ENCODE measurements around the gene TMEM217.
"Not testable (repeated sequence)": the region's sequence is repeated elsewhere in the genome, so short reads cannot be mapped to it uniquely, and the experiment has no call there.

The TMEM217 gene

GRCh38 chr6:37202788-37203491 lies 55.0 kb downstream of the TMEM217 start:
- H3K9me3 Mint-ChIP-seq: no peaks in the 10 kb centered on the region
- no peaks in the 10 kb centered on the region for H3K27me3 Mint-ChIP-seq (ENCODE audit: low read depth)
- H3K27ac Mint-ChIP-seq: peak overlapping the region in 1 of 3 experiments; percentile 31
- H3K4me1 Mint-ChIP-seq: peaks cover 22% of the 10 kb centered on the region
- no peaks in the 10 kb centered on the region for H3K36me3 Mint-ChIP-seq (ENCODE audit: low read depth)
- H3K4me3 Mint-ChIP-seq: no peak overlapping the region
- no peak for TF ChIP-seq CTCF (IDR thresholded peaks at IDR 0.05; ENCODE audit: unreplicated experiment in 3 of 3)

GRCh38 chr6:37201726-37202125 lies 56.2 kb downstream of the TMEM217 start:
- peaks cover 22% of the 10 kb centered on the region for H3K4me1 Mint-ChIP-seq
- no peaks in the 10 kb centered on the region for H3K9me3 Mint-ChIP-seq
- H3K36me3 Mint-ChIP-seq (ENCODE audit: low read depth): no peaks in the 10 kb centered on the region
- H3K27ac Mint-ChIP-seq: no peak overlapping the region
- no peak for TF ChIP-seq CTCF (IDR thresholded peaks at IDR 0.05; ENCODE audit: unreplicated experiment in 3 of 3)
- no peaks in the 10 kb centered on the region for H3K27me3 Mint-ChIP-seq (ENCODE audit: low read depth)
- no peak overlapping the region for H3K4me3 Mint-ChIP-seq

- peaks cover 3% of the 10 kb centered on the region for H3K9me3 Mint-ChIP-seq
Measured at GRCh38 chr6:37200085-37200484, 57.9 kb downstream of the TMEM217 start.

GRCh38 chr6:37196451-37196850 lies 61.5 kb downstream of the TMEM217 start:
- not testable (repeated sequence) for H3K27me3 Mint-ChIP-seq (ENCODE audit: low read depth); H3K27ac Mint-ChIP-seq; H3K9me3 Mint-ChIP-seq; H3K4me1 Mint-ChIP-seq; H3K4me3 Mint-ChIP-seq; H3K36me3 Mint-ChIP-seq (ENCODE audit: low read depth)

More at GRCh38 chr6:37200085-37200484, 57.9 kb downstream of the TMEM217 start:
- no peak overlapping the region for H3K27ac Mint-ChIP-seq
- no peak overlapping the region for H3K4me3 Mint-ChIP-seq
- no peak for TF ChIP-seq CTCF (IDR thresholded peaks at IDR 0.05; ENCODE audit: unreplicated experiment in 3 of 3)
- H3K4me1 Mint-ChIP-seq: peaks cover 22% of the 10 kb centered on the region
- no peaks in the 10 kb centered on the region for H3K27me3 Mint-ChIP-seq (ENCODE audit: low read depth)
- no peaks in the 10 kb centered on the region for H3K36me3 Mint-ChIP-seq (ENCODE audit: low read depth)

GRCh38 chr6:37194886-37195285 lies 63.1 kb downstream of the TMEM217 start:
- not testable (repeated sequence) for H3K27ac Mint-ChIP-seq; H3K36me3 Mint-ChIP-seq (ENCODE audit: low read depth); H3K4me3 Mint-ChIP-seq; H3K9me3 Mint-ChIP-seq; H3K4me1 Mint-ChIP-seq; H3K27me3 Mint-ChIP-seq (ENCODE audit: low read depth)

- Mint-ChIP-seq H3K27me3 (ENCODE audit: low read depth) (no peaks in the 10 kb centered on the region), H3K9me3 (peaks cover 6% of the 10 kb centered on the region)
Measured at GRCh38 chr6:37192666-37193065, 65.3 kb downstream of the TMEM217 start.

More at GRCh38 chr6:37192666-37193065, 65.3 kb downstream of the TMEM217 start:
- TF ChIP-seq CTCF (IDR thresholded peaks at IDR 0.05; ENCODE audit: unreplicated experiment in 3 of 3): no peak
- no peak overlapping the region for H3K4me3 Mint-ChIP-seq
- peaks cover 5% of the 10 kb centered on the region for H3K4me1 Mint-ChIP-seq
- no peaks in the 10 kb centered on the region for H3K36me3 Mint-ChIP-seq (ENCODE audit: low read depth)
- no peak overlapping the region for H3K27ac Mint-ChIP-seq
